Activated CD8-positive, alpha-beta T cell treated with anti-CD3 and anti-CD28 coated beads, Interleukin-2, amount 10 ng/mL, durations not matched to agents 7 days and 5 days (primary cell): ENCODE measurements around the gene SF3A2. TPM values are rescaled to one million over a fixed set of nuclear protein-coding genes. Genes with fewer than 3 reads are reported as not detected.

Experiments used
- ATAC-seq: fragments of 150-1000 bp; cut with Tn5 transposase; one replicate; pipeline ENCODE4 v1.10.0; 2021; ENCODE audit warnings: moderate library complexity
- CTCF ChIA-PET: fragments of 350-600 bp; sonication (Branson Sonifier 250); formaldehyde crosslinking; loops from one replicate; lab custom pipeline; 2021; ENCODE audit warnings: antibody characterized with exemption; lab: Charles Lee
- POLR2A ChIA-PET: fragments of 350-600 bp; sonication (Branson Sonifier 250); formaldehyde crosslinking; loops from one replicate; lab custom pipeline; 2021; ENCODE audit warnings: antibody characterized with exemption; lab: Charles Lee
- DNase-seq: peaks from one replicate; pipeline ENCODE4 v3.0.0-alpha.2; 2020
- H3K27ac Mint-ChIP-seq: one replicate; pipeline ENCODE4 v1.8.0; 2021; ENCODE audit warnings: mild to moderate bottlenecking, mixed read lengths
- H3K27me3 Mint-ChIP-seq: one replicate; pipeline ENCODE4 v1.8.0; 2021; ENCODE audit warnings: low read depth, mixed read lengths
- H3K36me3 Mint-ChIP-seq: one replicate; pipeline ENCODE4 v1.8.0; 2021; ENCODE audit warnings: low read depth, mixed read lengths
- H3K4me1 Mint-ChIP-seq: one replicate; pipeline ENCODE4 v1.8.0; 2021; ENCODE audit warnings: low read depth, mixed read lengths
- H3K4me3 Mint-ChIP-seq: one replicate; pipeline ENCODE4 v1.8.0; 2021; ENCODE audit warnings: mild to moderate bottlenecking, mixed read lengths
- H3K9me3 Mint-ChIP-seq: one replicate; pipeline ENCODE4 v1.8.0; 2022; ENCODE audit warnings: mixed read lengths; ENCODE audit not compliant: insufficient read depth
- microRNA-seq: library from miRNA; unstranded; fragments of <30 nt; microRNA quantifications from one replicate; pipeline ENCODE4 v1.2.0, GENCODE V29; 2022
- total RNA-seq, 2 experiments: library from RNA; stranded (reverse); gene quantifications; one replicate each; pipeline ENCODE4 v1.2.3, GENCODE V29; 2021

Gene SF3A2
- total RNA-seq, 2 experiments from 2014 or later: 157 to 163 TPM

DNA sequence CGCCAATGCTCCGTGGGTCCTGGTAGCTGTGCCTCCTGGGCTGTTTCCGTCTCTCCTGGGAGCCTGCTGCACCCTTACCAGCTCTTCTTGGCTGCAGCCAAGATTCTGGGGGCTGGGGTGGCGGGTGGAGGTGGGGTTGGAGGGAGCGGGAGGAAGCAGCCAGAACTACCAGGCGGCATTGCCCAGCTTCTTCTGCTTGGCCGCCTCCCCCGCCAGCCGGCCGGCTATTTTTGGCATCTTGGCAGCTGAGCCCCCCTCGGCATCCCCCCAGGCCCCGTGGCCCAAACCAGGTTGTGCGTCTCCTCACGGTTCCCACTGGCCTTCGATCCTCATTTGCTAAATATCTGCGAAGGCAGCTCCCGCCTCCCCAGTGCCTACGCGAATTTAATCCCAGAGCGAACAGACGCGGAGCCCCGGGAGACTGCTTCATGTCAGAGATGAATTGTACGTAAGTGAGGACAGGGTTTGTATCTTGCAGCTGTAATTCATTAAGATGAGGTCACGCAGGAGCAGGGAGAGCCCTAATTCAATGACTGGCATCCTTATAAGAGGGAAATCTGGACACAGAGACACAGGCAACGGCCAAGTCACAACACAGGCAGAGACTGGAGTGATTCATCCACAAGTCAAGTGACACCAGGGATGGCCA lies 58.2 kb downstream of the SF3A2 start:
- ChIA-PET POLR2A (interaction anchor here (1.1 kb wide), 1 partner anchor 20 kb away, joined by 3 read pairs; no protein-coding TSS in a partner anchor), CTCF (interaction anchor here (1.0 kb wide), 1 partner anchor 24 kb away, joined by 3 read pairs; no protein-coding TSS in a partner anchor)
- no peaks in the 10 kb centered on the region for H3K9me3 Mint-ChIP-seq
- H3K36me3 Mint-ChIP-seq: peaks cover 25% of the 10 kb centered on the region
- H3K4me3 Mint-ChIP-seq: no peak overlapping the region
- H3K4me1 Mint-ChIP-seq: peaks cover 19% of the 10 kb centered on the region
- no peak for DNase-seq
- no peak for ATAC-seq
- H3K27ac Mint-ChIP-seq: no peak overlapping the region
- no peaks in the 10 kb centered on the region for H3K27me3 Mint-ChIP-seq

DNA sequence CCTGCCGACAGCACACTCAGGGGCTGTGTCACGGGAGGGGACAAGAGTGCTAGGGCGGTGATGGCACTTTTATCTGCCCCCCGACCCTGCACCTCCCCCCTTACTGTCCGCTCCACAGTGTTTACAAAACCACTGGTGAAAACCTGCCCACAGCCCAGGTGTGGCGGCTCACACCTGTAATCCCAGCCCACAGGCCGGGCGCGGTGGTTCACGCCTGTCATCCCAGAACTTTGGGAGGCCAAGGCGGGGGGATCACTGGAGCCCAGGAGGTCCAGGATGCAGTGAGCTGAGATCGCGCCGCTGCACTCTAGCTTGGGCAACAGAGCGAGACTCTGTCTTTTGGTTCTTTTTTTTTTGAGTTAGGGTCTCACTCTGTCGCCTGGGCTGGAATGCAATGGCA lies 59.5 kb downstream of the SF3A2 start:
- POLR2A ChIA-PET: no interaction called here
- no peak for ATAC-seq
- DNase-seq: no peak
- Mint-ChIP-seq H3K4me3 (no peak overlapping the region), H3K27me3 (peaks cover under 1% of the 10 kb centered on the region), H3K9me3 (no peaks in the 10 kb centered on the region), H3K4me1 (peaks cover 13% of the 10 kb centered on the region), H3K27ac (no peak overlapping the region), H3K36me3 (peaks cover 20% of the 10 kb centered on the region)
- CTCF ChIA-PET: no interaction called here

Small RNA genes lying within 50 kb of the gene (microRNA-seq; reads per million reads assigned to microRNA genes)
- gene MIR1227: 5.2 reads per million
- not detected for gene MIR4321

Other genes with a start within 250 kb of the SF3A2 start
- 10 to 100 TPM; 48.2 to 53.4 TPM for gene BTBD2, start 221.1 kb upstream of the SF3A2 start, total RNA-seq
- 100 to 1,000 TPM; 332 to 348 TPM for gene MKNK2, start 185.6 kb upstream of the SF3A2 start, total RNA-seq
- 100 to 1,000 TPM; 235 to 240 TPM for gene MOB3A, start 140.5 kb upstream of the SF3A2 start, total RNA-seq
- gene IZUMO4, start 139.9 kb upstream of the SF3A2 start, total RNA-seq: 1 to 10 TPM; 8.7 to 9.5 TPM
- 100 to 1,000 TPM in 1 of 2 experiments, 10 to 100 TPM in 1; 91.5 to 100 TPM for gene AP3D1, start 85.3 kb upstream of the SF3A2 start, total RNA-seq
- 10 to 100 TPM; 70.6 to 74.3 TPM for gene DOT1L, start 72.9 kb upstream of the SF3A2 start, total RNA-seq
- 10 to 100 TPM; 78.0 to 79.9 TPM for gene PLEKHJ1, start 495 bp upstream of the SF3A2 start, total RNA-seq
- 10 to 100 TPM; 10.3 to 12.1 TPM for gene AMH, start 12.5 kb downstream of the SF3A2 start, total RNA-seq
- gene JSRP1, start 19.6 kb downstream of the SF3A2 start, total RNA-seq: not detected
- gene PEAK3, start 45.4 kb downstream of the SF3A2 start, total RNA-seq: under 1 TPM; 0.16 to 0.34 TPM
- under 1 TPM; 0.66 to 0.76 TPM for gene LINGO3, start 71.3 kb downstream of the SF3A2 start, total RNA-seq
- 100 to 1,000 TPM; 144 to 146 TPM for gene LSM7, start 91.8 kb downstream of the SF3A2 start, total RNA-seq
- gene SPPL2B, start 91.9 kb downstream of the SF3A2 start, total RNA-seq: 10 to 100 TPM; 73.5 to 80.7 TPM
- gene TMPRSS9, start 123.4 kb downstream of the SF3A2 start, total RNA-seq: not detected
- gene TIMM13, start 190.8 kb downstream of the SF3A2 start, total RNA-seq: 10 to 100 TPM; 75.1 to 80.2 TPM
- 100 to 1,000 TPM; 108 to 119 TPM for gene LMNB2, start 220.1 kb downstream of the SF3A2 start, total RNA-seq
- gene GADD45B, start 239.3 kb downstream of the SF3A2 start, total RNA-seq: 10 to 100 TPM; 59.2 to 61.4 TPM